ENCODE results near the gene E2F2. TPM values are rescaled to one million over a fixed set of nuclear protein-coding genes. Genes with fewer than 3 reads are reported as not detected.

The E2F2 gene
- total and polyA plus RNA-seq, 5 donors from 2014 or later, result 2.3 to 13.8 (median 3.9) TPM

GRCh38 chr1:23566304-23566703, 35.3 kb upstream of the E2F2 start:
- peak overlapping the region; percentile 14 to 76 (median 67) for H3K4me3 Mint-ChIP-seq
- H3K27ac Mint-ChIP-seq, result peak overlapping the region; percentile 45 to 73 (median 68)
- no peak for ATAC-seq (ENCODE audit: low read depth in 2 of 2)
- Histone ChIP-seq H3K9me3 (ENCODE audit: control insufficient read depth in 2 of 2, low read length in 2 of 2) (no peaks in the 10 kb centered on the region), H3K27ac (ENCODE audit: insufficient read depth, low read length, poor library complexity, severe bottlenecking) (no peak overlapping the region), H3K4me3 (ENCODE audit: low read depth, low read length) (no peak overlapping the region), H3K27me3 (ENCODE audit: control insufficient read depth, insufficient read depth, low read length) (peaks cover 10% of the 10 kb centered on the region), H3K4me1 (ENCODE audit: control insufficient read depth, insufficient read depth, low read length, poor library complexity, severe bottlenecking) (peaks cover 24% of the 10 kb centered on the region), H3K36me3 (ENCODE audit: control insufficient read depth, insufficient read depth, low read length) (no peaks in the 10 kb centered on the region)
- DNase-seq, result no peak
- peaks cover 0 to 2% (median 0%) of the 10 kb centered on the region in 7 donors for H3K9me3 Mint-ChIP-seq
- peaks cover 57% of the 10 kb centered on the region for H3K27me3 Mint-ChIP-seq
- no peaks in the 10 kb centered on the region for H3K36me3 Mint-ChIP-seq
- peaks cover 10 to 44% (median 18%) of the 10 kb centered on the region in 4 donors for H3K4me1 Mint-ChIP-seq

GRCh38 chr1:23565776-23566175, 34.7 kb upstream of the E2F2 start:
- ATAC-seq (ENCODE audit: low read depth in 2 of 2), result no peak
- peaks cover 10 to 49% (median 18%) of the 10 kb centered on the region in 4 donors for H3K4me1 Mint-ChIP-seq
- no peaks in the 10 kb centered on the region for H3K36me3 Mint-ChIP-seq
- Histone ChIP-seq H3K9me3 (ENCODE audit: control insufficient read depth in 2 of 2, low read length in 2 of 2) (no peaks in the 10 kb centered on the region), H3K36me3 (ENCODE audit: control insufficient read depth, insufficient read depth, low read length) (no peaks in the 10 kb centered on the region), H3K4me3 (ENCODE audit: low read depth, low read length) (no peak overlapping the region), H3K27ac (ENCODE audit: insufficient read depth, low read length, poor library complexity, severe bottlenecking) (no peak overlapping the region), H3K27me3 (ENCODE audit: control insufficient read depth, insufficient read depth, low read length) (peaks cover 10% of the 10 kb centered on the region), H3K4me1 (ENCODE audit: control insufficient read depth, insufficient read depth, low read length, poor library complexity, severe bottlenecking) (peaks cover 24% of the 10 kb centered on the region)
- peak overlapping the region in 2 of 3 donors; percentile 68 to 73 for H3K27ac Mint-ChIP-seq
- peaks cover 0 to 2% (median 0%) of the 10 kb centered on the region in 7 donors for H3K9me3 Mint-ChIP-seq
- H3K27me3 Mint-ChIP-seq, result peaks cover 52% of the 10 kb centered on the region
- DNase-seq, result no peak
- H3K4me3 Mint-ChIP-seq, result peak overlapping the region in 1 of 4 donors; percentile 67

- peaks cover 14 to 61% (median 21%) of the 10 kb centered on the region in 4 donors for H3K4me1 Mint-ChIP-seq
- no peak overlapping the region for H3K27ac ChIP-seq (ENCODE audit: insufficient read depth, low read length, poor library complexity, severe bottlenecking)
- peak overlapping the region in 1 of 3 donors; percentile 62 for H3K27ac Mint-ChIP-seq
- no peak overlapping the region for H3K4me3 ChIP-seq (ENCODE audit: low read depth, low read length)
- peaks cover 42% of the 10 kb centered on the region for H3K27me3 Mint-ChIP-seq
- H3K9me3 Mint-ChIP-seq, result no peaks in the 10 kb centered on the region
- H3K4me1 ChIP-seq (ENCODE audit: control insufficient read depth, insufficient read depth, low read length, poor library complexity, severe bottlenecking), result peaks cover 32% of the 10 kb centered on the region
- no peaks in the 10 kb centered on the region for H3K9me3 ChIP-seq (ENCODE audit: control insufficient read depth in 2 of 2, low read length in 2 of 2)
- no peaks in the 10 kb centered on the region for H3K36me3 ChIP-seq (ENCODE audit: control insufficient read depth, insufficient read depth, low read length)
- H3K36me3 Mint-ChIP-seq, result no peaks in the 10 kb centered on the region
- DNase-seq (no peak), ATAC-seq (ENCODE audit: low read depth in 2 of 2) (no peak)
- peaks cover 8% of the 10 kb centered on the region for H3K27me3 ChIP-seq (ENCODE audit: control insufficient read depth, insufficient read depth, low read length)
- H3K4me3 Mint-ChIP-seq, result no peak overlapping the region
These were observed 33.6 kb upstream of the E2F2 start for GRCh38 chr1:23564529-23565122.

- H3K4me3 ChIP-seq (ENCODE audit: low read depth, low read length), result no peak overlapping the region
- peak overlapping the region in 2 of 3 donors; percentile 2 to 82 for H3K27ac Mint-ChIP-seq
- H3K36me3 ChIP-seq (ENCODE audit: control insufficient read depth, insufficient read depth, low read length), result no peaks in the 10 kb centered on the region
- DNase-seq (no peak), ATAC-seq (ENCODE audit: low read depth in 2 of 2) (no peak)
- H3K4me1 ChIP-seq (ENCODE audit: control insufficient read depth, insufficient read depth, low read length, poor library complexity, severe bottlenecking), result peaks cover 35% of the 10 kb centered on the region
- H3K27me3 ChIP-seq (ENCODE audit: control insufficient read depth, insufficient read depth, low read length), result peaks cover 5% of the 10 kb centered on the region
- no peak overlapping the region for H3K27ac ChIP-seq (ENCODE audit: insufficient read depth, low read length, poor library complexity, severe bottlenecking)
- H3K36me3 Mint-ChIP-seq, result no peaks in the 10 kb centered on the region
- H3K9me3 Mint-ChIP-seq, result no peaks in the 10 kb centered on the region
- H3K27me3 Mint-ChIP-seq, result peaks cover 39% of the 10 kb centered on the region
- no peaks in the 10 kb centered on the region for H3K9me3 ChIP-seq (ENCODE audit: control insufficient read depth in 2 of 2, low read length in 2 of 2)
- peak overlapping the region in 2 of 4 donors; percentile 48 to 53 for H3K4me3 Mint-ChIP-seq
- H3K4me1 Mint-ChIP-seq, result peaks cover 15 to 58% (median 21%) of the 10 kb centered on the region in 4 donors
These were observed 32.8 kb upstream of the E2F2 start for GRCh38 chr1:23563755-23564374.

GRCh38 chr1:23563003-23563402, 32.0 kb upstream of the E2F2 start:
- peaks cover 32% of the 10 kb centered on the region for H3K27me3 Mint-ChIP-seq
- H3K4me1 ChIP-seq (ENCODE audit: control insufficient read depth, insufficient read depth, low read length, poor library complexity, severe bottlenecking), result peaks cover 33% of the 10 kb centered on the region
- H3K4me3 Mint-ChIP-seq, result peak overlapping the region in 2 of 4 donors; percentile 48
- ATAC-seq (ENCODE audit: low read depth in 2 of 2), result no peak
- peaks cover 5% of the 10 kb centered on the region for H3K27me3 ChIP-seq (ENCODE audit: control insufficient read depth, insufficient read depth, low read length)
- DNase-seq, result no peak
- H3K36me3 ChIP-seq (ENCODE audit: control insufficient read depth, insufficient read depth, low read length), result no peaks in the 10 kb centered on the region
- H3K9me3 Mint-ChIP-seq, result no peaks in the 10 kb centered on the region
- peaks cover 12 to 53% (median 15%) of the 10 kb centered on the region in 4 donors for H3K4me1 Mint-ChIP-seq
- H3K9me3 ChIP-seq (ENCODE audit: control insufficient read depth in 2 of 2, low read length in 2 of 2), result no peaks in the 10 kb centered on the region
- no peak overlapping the region for H3K4me3 ChIP-seq (ENCODE audit: low read depth, low read length)
- peak overlapping the region; percentile 46 to 93 (median 82) for H3K27ac Mint-ChIP-seq
- H3K27ac ChIP-seq (ENCODE audit: insufficient read depth, low read length, poor library complexity, severe bottlenecking), result no peak overlapping the region
- no peaks in the 10 kb centered on the region for H3K36me3 Mint-ChIP-seq

GRCh38 chr1:23562137-23562876, 31.3 kb upstream of the E2F2 start:
- H3K9me3 ChIP-seq (ENCODE audit: control insufficient read depth in 2 of 2, low read length in 2 of 2), result no peaks in the 10 kb centered on the region
- H3K27ac ChIP-seq (ENCODE audit: insufficient read depth, low read length, poor library complexity, severe bottlenecking), result no peak overlapping the region
- H3K4me1 ChIP-seq (ENCODE audit: control insufficient read depth, insufficient read depth, low read length, poor library complexity, severe bottlenecking), result peaks cover 35% of the 10 kb centered on the region
- peaks cover 5% of the 10 kb centered on the region for H3K27me3 ChIP-seq (ENCODE audit: control insufficient read depth, insufficient read depth, low read length)
- Mint-ChIP-seq H3K4me3 (peak overlapping the region; percentile 27 to 77 (median 64)), H3K4me1 (peaks cover 12 to 54% (median 20%) of the 10 kb centered on the region in 4 donors), H3K27me3 (peaks cover 26% of the 10 kb centered on the region), H3K36me3 (peaks cover 5% of the 10 kb centered on the region), H3K9me3 (no peaks in the 10 kb centered on the region), H3K27ac (peak overlapping the region in 2 of 3 donors; percentile 68 to 82)
- H3K4me3 ChIP-seq (ENCODE audit: low read depth, low read length), result no peak overlapping the region
- no peaks in the 10 kb centered on the region for H3K36me3 ChIP-seq (ENCODE audit: control insufficient read depth, insufficient read depth, low read length)
- ATAC-seq (ENCODE audit: low read depth in 2 of 2) (no peak), DNase-seq (peak in 2 of 3 donors; percentile 34 to 56)

GRCh38 chr1:23561813-23562100, 30.7 kb upstream of the E2F2 start:
- peaks cover 41% of the 10 kb centered on the region for H3K4me1 ChIP-seq (ENCODE audit: control insufficient read depth, insufficient read depth, low read length, poor library complexity, severe bottlenecking)
- H3K27me3 ChIP-seq (ENCODE audit: control insufficient read depth, insufficient read depth, low read length), result peaks cover 5% of the 10 kb centered on the region
- no peak overlapping the region for H3K4me3 ChIP-seq (ENCODE audit: low read depth, low read length)
- H3K27ac ChIP-seq (ENCODE audit: insufficient read depth, low read length, poor library complexity, severe bottlenecking), result no peak overlapping the region
- H3K9me3 ChIP-seq (ENCODE audit: control insufficient read depth in 2 of 2, low read length in 2 of 2), result no peaks in the 10 kb centered on the region
- peaks cover 26% of the 10 kb centered on the region for H3K27me3 Mint-ChIP-seq
- peaks cover 9% of the 10 kb centered on the region for H3K36me3 Mint-ChIP-seq
- DNase-seq, result no peak
- H3K27ac Mint-ChIP-seq, result peak overlapping the region in 1 of 3 donors; percentile 82
- peak overlapping the region in 2 of 4 donors; percentile 66 to 97 for H3K4me3 Mint-ChIP-seq
- no peaks in the 10 kb centered on the region for H3K9me3 Mint-ChIP-seq
- H3K4me1 Mint-ChIP-seq, result peaks cover 12 to 56% (median 25%) of the 10 kb centered on the region in 4 donors
- H3K36me3 ChIP-seq (ENCODE audit: control insufficient read depth, insufficient read depth, low read length), result no peaks in the 10 kb centered on the region
- ATAC-seq (ENCODE audit: low read depth in 2 of 2), result no peak

Measured in CD4-positive, CD25-positive, alpha-beta regulatory T cell (primary cell).